COLO668 (cell line): ENCODE measurements around the gene LARGE2.
"Not testable (repeated sequence)": the region's sequence is repeated elsewhere in the genome, so short reads cannot be mapped to it uniquely, and the experiment has no call there.

Experiments
- DNase-seq: peaks from one replicate; lab custom pipeline; 2025; ENCODE audit not compliant: unreplicated experiment; lab: John Stamatoyannopoulos, UW

Gene LARGE2

GRCh38 chr11:45895553-45896259 is 26.8 kb upstream of the LARGE2 start:
- peak; percentile 38 for DNase-seq

DNA sequence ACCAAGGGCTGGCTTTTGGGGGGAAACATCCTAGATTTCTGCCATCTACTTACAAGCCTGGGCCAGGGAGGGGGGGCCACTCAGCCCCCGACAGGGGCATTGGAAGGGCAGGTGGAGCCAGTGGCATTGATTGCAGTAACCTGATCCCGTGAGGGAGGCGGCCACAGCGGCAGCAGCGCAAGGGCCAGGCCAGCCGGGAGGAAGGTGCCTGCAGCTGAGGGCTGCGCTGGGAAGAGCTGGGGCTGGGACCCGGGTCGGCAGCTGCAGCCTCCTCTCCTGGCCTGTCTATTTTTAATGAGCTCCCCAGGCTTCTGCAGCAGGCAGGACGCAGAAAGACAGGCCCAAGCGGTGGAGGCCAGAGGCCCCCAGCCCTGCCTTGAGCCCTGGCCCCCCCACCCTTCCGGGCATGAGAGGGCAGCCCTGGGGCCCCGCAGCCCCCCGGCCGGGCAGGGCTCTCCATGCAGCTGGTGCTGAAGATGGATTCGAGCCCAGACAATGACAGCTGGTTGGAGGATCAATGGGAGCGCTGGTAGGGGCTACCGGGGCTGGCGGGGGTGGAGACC is 26.0 kb upstream of the LARGE2 start:
- peak; percentile 95 for DNase-seq

DNA sequence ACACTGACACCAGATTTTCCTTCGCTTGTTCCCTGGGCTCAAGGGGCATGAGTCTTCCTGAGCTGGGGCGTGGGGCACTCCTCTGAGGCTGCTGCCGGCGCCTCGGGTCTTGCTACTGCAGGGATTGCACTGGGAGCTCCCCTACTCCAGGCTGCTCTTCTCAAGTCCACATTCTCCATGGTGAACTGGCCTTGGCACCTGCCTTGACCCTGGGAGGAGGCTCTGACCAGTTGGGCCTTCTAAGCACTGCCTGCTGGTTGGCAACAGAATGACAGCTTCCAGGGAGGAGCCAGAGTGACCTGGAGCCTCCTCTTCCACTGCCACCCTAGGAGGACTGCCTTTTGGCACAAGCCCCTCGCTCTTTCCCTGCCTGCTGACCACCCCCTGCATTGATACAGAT is 24.9 kb upstream of the LARGE2 start:
- peak; percentile 28 for DNase-seq

- DNase-seq: no peak
Observed at GRCh38 chr11:45899086-45899447, 23.4 kb upstream of the LARGE2 start.

DNA sequence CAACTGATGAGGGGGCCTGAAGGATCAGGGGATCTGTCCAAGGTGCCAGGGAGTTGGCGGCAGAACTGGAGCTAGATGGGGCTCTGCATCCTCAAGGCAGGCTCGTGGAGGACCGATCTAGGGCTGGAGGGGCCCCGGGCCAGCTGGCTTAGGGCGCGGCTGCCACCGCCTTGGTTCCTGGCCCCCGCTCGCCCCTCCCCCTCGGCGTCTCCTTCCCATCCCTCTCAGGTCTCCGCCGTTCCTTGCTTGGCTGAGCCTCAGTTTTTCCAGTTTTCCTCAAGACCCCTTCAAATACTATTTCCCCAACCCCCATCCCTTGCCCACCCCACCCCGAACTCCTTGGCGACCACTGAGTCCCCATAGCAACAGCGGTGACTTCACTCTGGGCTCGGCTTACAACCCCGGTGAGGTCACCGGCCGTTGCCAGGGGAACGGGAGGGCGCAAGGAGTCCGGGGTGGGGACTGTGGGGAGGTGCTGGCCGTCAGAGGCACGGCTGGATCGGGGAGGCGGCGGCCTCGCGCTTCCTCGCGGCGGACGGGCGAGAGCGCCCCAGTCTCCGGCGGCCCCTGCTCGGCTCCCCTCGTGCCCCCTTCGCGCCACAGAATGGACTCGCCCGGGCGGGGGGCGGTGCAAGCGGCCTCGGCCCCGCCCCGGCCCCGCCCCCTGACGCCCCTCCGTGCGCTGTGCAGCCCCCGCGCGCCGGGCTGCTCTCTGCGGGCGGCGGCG is 22.8 kb upstream of the LARGE2 start:
- peak; percentile 97 for DNase-seq

GRCh38 chr11:45900175-45900800 is 22.2 kb upstream of the LARGE2 start:
- DNase-seq: not testable (repeated sequence)

DNA sequence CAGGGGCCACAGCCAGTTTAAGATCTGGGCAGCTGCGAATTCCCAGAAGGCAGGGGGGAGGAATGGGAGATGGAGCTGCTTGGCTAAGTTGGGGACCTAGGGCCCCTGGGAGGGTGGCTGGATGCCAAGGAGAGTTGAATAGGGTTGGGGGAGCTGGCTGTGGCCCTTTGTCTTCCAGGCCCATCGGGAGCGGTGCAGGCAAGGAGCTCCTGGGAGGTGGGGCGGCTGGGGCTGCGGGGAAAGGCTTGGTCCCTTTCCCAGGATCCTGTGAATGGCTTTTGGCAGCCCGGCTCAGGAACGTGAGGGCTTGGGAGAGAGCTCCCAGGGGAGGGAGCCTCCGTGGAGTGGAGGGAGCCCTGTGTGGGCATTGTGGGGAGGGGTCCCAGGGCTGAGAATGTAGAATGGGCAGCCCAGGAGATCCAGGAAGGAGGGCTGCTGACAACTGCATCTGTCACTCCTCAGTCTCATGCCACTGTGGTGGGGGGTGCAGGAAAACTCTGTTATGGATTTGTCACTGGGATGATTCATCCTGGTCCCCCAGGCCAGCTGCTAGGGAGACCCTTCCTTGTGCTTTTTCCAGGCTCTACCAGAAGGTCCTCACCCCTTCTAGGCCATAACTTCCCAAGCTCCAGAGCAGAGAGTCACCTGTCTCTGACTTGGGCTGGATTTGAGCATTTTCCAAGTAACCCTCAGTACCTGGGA is 21.4 kb upstream of the LARGE2 start:
- no peak for DNase-seq

DNA sequence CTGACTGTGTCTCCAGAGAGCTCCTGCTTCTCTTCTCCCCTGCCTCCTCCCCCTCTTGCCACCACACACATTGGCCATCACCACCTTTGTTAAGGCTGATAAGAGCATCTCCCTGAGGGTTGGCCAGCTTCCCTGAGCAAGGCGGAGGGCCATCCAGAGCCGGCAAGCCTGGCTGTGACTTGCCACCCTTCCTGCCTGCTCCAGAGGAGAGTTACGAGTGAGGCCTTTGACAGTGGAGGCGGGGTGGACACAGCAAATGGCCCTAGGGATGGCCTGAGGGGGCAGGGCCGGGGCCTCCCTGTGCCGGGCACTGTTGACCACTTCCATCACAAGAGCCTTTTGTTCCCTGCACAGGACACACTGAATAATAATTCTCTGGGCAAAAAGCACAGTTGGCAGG is 20.8 kb upstream of the LARGE2 start:
- DNase-seq: no peak

- DNase-seq: no peak
Observed at GRCh38 chr11:45902452-45903380, 19.7 kb upstream of the LARGE2 start.

GRCh38 chr11:45904309-45904915 is 18.0 kb upstream of the LARGE2 start:
- DNase-seq: no peak

DNA sequence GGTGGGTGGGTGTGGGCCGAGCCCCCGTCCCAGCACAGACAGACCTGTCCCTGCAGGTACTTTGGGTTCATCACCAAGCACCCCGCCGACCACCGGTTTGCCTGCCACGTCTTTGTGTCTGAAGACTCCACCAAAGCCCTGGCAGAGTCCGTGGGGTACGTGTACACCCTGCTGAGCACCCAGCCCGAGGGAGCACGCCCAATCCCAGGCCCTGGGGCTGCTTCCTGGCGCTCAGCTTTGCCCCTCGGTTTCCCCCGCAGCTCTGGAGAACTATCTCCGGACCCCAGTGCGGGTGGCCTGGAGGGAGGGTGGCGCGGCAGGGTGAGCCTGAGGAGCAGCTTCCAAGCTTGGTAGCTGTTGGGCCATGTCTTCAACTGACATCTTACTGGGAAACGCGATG is 17.4 kb upstream of the LARGE2 start:
- DNase-seq: no peak

DNA sequence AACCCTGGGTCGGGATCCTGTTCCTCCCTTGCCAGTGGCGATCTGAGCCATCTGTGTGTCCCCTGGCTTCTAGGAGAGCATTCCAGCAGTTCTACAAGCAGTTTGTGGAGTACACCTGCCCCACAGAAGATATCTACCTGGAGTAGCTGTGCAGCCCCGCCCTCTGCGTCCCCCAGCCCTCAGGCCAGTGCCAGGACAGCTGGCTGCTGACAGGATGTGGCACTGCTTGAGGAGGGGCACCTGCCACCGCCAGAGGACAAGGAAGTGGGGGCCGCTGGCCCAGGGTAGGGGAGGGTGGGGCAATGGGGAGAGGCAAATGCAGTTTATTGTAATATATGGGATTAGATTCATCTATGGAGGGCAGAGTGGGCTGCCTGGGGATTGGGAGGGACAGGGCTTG is 16.9 kb upstream of the LARGE2 start:
- DNase-seq: not testable (repeated sequence)

GRCh38 chr11:45906096-45906682 is 16.3 kb upstream of the LARGE2 start:
- DNase-seq: no peak

DNA sequence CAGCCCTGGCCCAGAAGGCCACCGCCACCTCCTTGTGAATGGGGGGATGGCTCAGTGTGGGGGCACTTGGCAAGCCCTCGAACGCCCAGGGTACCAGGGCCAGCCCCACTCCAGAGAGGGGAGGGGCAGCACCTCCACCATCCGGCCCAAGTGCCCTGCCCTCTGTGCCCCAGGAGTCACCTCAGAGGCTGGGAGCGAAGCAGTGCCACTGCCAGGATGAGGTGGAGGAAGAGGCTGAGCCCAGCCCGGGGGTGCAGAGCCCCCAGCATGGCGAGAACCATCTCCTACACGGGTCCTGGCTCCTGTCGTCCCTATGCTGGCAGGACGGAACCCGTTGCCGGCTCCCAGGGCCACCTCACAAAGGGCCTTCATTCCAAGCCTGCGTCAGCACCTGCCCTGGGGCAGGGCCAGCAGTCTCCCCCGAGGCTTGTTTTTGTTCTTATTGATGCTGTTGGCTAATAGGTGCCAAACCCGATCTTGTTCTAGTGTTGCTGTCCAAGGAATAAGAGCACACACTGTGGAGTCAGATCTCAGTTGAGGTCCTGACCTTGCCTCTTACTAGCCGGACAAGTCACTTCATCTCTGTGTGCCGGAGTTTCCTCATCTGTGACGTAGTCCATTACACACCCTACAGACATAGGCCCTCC is 15.4 kb upstream of the LARGE2 start, which contains the start of gene FREY1:
TSS of gene FREY1 (minus strand) at position 307 of the 647 bp plus-strand sequence. CDS start at position 281, 26 bp downstream.
- no peak for DNase-seq

- DNase-seq: no peak
Observed at GRCh38 chr11:45907911-45908370, 14.5 kb upstream of the LARGE2 start.

GRCh38 chr11:45909594-45910475 is 12.6 kb upstream of the LARGE2 start:
- no peak for DNase-seq

DNA sequence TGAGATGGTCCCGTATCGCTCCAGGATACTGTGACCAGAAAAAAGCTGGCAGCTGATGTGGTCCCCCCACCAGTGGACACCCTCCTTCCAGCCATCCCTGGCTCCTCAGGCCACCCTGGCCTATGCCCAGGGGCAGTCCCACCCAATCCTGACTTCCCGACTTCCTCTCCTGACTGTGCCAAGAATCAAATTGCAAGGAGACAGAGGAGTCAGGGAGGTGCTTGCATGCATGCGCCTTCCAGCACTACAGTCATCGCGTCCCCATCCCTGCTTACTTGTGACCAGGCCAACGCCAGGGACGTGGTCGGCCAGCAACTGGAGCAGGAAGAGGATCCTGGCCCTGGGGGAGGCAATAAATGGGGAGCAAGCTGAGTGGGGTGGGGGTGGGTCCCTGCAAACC is 11.8 kb upstream of the LARGE2 start:
- no peak for DNase-seq

GRCh38 chr11:45913514-45913913 is 8.9 kb upstream of the LARGE2 start:
- no peak for DNase-seq
